ENCODE measurements around the gene GRAPL. TPM values are rescaled to one million over a fixed set of nuclear protein-coding genes. Genes with fewer than 3 reads are reported as not detected.
"Not testable (repeated sequence)": the region's sequence is repeated elsewhere in the genome, so short reads cannot be mapped to it uniquely, and the experiment has no call there.

GRAPL gene
- total RNA-seq = 1 to 10 TPM; 8.1 to 9.4 TPM

DNA sequence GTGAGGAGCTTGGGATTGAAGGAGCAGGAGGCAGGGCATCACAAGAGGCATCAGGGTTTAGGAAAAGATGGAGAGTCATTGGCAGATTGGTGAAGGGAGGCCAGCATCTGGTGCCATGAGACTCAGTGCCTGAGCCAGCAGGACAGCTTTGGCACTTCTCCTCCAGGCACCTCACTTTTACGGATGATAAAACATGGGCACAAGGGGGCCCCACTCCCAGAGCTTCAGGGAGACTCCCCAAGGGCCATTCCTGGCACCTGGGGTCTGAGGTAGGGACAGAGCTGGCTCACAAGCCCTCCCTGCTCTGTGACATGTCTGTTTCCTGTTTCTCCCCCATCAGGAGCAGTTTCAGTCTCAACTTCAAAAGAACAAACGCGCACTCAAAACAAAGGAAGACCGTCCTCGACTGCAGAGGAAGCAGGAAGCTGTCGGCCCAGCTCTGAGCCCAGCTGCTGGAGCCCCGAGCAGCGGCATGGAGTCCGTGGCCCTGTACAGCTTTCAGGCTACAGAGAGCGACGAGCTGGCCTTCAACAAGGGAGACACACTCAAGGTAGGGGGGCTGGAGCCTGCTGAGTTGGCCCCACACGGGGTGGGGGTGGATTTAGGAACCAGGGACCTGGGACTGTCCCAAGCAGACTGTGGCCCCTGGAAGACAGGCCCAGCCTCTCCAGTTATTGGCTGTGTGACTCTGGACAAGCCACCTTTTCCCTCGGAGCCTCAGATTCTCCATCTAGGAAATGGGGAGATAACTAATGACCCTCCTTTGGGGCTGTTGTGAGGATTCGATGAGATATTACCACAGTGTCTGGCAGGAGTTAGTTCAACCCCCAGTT, at the start of gene GRAPL:
TSS of gene GRAPL (plus strand) at position 442 of the 833 bp plus-strand sequence. CDS start at position 473, 31 bp downstream.
- not testable (repeated sequence) for H3K9me3 Mint-ChIP-seq; DNase-seq (ENCODE audit: low spot score in 2 of 2); H3K27ac Mint-ChIP-seq; H3K36me3 Mint-ChIP-seq
- peak; percentile 80 to 81 for ATAC-seq

DNA sequence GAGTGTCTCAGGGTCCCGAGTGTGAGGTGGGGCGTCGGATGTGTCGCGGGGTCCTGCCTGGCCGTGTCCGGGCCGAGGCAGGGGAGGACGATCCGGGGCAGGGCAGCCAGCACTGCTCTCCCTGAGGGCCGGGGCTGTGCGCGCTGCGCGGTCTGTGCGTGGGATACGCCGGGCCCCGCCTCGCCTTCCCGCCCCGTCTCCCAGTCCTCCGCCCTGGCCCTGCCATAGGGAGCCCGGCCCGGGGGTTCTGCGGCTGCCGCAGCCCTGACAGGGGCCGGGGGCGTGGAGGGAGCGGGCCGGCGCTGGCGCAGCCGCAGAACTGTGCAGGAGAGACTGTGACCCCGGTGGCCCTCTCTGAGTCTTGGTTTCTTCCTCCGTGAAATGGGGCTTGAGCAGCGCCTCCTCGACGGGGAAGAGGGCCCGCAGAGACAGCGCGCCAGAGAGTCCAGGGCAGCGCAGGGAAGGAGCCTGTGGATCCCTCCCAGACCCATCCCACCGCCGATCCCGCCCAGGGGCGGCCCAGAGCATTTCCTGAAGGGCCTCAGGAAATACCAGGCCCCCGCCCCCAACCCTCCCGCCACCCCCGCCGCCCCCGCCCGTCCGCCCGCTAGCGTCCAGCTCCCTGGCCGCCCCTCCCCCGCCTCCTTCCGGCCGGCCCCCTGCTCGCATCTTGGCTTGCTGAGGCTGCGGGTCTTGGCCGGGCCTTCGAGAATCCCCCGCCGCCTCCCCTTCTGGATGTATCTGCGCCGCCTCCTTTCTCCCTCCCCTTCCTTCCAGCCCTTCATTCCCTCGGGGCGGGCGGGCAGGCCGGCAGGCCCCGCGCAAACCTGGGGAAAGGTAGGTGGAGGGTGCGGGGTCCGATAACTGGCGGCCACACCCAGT, 38.3 kb upstream of the GRAPL start:
- peak; percentile 11 to 20 for ATAC-seq
- not testable (repeated sequence) for H3K9me3 Mint-ChIP-seq; H3K36me3 Mint-ChIP-seq; H3K27ac Mint-ChIP-seq; DNase-seq (ENCODE audit: low spot score in 2 of 2)

DNA sequence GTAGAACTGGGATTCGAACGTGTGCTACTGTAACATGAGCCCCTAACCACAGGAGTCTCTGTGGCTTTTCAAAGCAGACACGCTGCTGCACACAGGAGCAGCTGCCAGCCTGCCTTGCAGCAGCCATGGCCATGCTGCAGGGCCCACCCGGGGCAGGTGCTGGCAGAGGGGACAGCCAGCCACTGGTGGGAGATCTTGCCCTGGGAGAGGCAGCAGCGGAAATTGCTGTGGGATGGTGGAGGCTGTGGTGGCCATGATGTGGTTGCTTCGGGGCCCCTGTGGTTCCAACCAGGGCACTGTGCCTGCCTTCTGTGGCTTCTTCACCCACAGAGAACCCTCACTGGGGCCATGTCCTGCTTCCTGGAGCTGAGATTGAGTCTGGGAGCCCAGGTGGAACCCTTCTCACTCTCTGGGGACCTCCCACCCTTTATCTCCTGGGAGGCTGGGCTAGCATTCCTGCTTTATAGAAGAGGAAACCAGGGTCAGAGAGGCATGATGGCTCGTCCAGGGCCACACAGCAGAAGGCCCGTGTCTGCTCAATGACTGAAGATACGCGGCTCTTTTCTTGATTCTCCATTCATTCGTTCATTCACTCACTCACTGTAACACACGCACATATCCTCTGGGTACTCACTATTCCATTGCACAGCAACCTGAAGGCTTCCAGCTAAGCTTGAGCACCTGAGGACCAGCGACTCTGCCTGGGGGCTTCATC, 37.2 kb upstream of the GRAPL start:
- H3K9me3 Mint-ChIP-seq; DNase-seq (ENCODE audit: low spot score in 2 of 2); H3K27ac Mint-ChIP-seq; H3K36me3 Mint-ChIP-seq: not testable (repeated sequence)
- ATAC-seq = peak; percentile 77 to 80

DNA sequence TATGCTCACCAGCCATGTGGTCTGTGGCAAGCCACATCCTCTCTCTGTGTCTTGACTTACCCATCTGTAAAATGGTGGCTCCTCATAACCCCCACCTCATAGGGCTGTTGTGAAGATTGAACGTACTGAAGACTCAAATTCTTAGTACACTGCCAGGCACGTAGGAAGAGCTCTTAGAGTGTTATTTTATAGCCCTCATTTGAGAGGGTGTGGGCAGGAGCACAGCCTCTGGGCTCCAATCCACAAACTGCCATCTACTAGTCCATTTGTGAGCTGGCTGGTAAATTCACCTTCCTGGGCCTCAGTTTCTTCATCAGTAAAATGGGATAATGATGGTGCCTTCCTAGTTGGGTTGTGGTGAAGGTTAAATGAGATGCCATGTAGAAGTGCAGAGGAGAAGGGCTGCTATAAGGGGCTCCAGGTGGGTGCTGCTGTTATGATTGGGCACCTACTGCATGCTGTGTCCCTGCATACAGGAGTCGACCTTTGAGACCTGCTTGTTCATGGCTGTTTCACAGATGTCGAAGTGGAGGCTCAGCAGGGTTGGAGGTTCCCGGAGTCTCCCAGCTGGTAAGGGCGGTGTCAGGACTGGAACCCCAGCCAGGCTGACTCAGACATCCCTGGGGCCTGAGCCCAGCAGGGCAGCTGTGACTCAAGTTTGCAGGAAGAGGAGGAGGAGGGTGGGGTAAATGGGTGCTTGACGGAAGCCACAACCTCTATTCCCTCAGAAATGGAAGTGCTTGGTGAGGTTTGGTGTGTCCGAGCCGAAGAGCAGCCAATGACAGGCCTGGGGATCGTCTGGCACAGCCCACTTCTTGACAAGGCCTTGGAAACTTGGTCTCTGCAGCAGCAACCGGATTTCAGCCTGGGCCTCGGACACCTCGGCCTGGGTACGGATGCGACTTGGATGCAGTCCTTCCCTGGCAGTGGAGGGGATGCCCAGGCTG, 34.4 kb upstream of the GRAPL start:
- DNase-seq (ENCODE audit: low spot score in 2 of 2); H3K36me3 Mint-ChIP-seq; H3K9me3 Mint-ChIP-seq; H3K27ac Mint-ChIP-seq: not testable (repeated sequence)
- peak in 1 of 2 donors; percentile 32 for ATAC-seq

DNA sequence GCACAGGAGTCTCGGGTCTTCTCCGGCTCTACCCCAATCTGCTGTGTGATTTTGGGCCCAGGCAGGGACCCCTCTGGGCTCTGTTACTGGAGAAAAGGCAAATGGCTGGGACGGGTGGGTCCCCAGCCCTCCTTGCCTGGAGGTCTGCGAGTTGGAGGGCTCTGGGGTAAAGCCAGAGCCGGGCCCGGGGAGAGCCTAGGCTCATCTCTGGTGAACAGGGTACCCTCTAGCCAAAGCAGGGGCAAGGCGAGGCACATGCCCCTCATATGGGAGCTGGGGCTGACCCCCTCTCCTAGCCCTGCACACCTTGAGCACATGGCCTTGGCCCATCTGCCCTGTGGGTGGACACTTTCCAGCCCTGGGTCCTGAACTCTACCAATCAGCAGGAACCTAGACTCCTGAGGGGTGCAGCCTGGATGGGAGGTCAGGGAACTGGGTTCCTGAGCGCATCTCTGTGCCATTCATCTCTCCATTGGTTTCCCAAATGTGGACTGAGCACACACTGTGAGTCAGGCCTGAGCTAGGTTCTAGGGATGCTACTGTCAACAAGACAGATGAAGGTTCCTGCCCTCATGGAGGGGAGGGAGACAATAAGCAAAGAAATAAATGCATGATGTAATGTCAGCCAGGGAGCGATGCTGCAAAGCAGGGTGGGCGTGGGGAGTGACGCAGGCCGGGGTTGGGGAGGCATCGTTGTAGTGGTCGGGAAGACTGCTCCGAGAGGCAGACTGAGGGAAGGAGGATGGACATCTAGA, 33.5 kb upstream of the GRAPL start:
- not testable (repeated sequence) for H3K27ac Mint-ChIP-seq; H3K36me3 Mint-ChIP-seq; ATAC-seq; H3K9me3 Mint-ChIP-seq; DNase-seq (ENCODE audit: low spot score in 2 of 2)

DNA sequence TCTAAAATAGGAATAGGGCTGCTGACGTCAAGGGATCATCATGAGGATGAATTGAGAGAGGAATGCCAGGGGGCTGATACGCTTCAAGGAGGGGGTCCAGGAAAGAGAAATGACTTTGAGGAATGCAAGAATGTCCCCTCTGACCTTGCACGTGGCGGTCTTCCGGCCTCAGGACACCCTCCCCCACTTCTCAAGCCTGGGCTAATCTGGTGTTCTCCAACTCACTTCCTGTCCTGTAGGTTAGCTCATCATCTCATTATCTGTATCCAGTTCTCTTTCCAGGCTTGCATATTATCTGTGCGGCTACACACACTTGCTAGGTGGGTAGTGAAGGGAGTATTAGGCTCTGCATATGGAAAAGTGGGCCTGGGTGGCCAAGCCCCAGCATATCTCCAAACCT, 18.9 kb upstream of the GRAPL start:
- not testable (repeated sequence) for H3K36me3 Mint-ChIP-seq; H3K9me3 Mint-ChIP-seq; DNase-seq (ENCODE audit: low spot score in 2 of 2); H3K27ac Mint-ChIP-seq; ATAC-seq

DNA sequence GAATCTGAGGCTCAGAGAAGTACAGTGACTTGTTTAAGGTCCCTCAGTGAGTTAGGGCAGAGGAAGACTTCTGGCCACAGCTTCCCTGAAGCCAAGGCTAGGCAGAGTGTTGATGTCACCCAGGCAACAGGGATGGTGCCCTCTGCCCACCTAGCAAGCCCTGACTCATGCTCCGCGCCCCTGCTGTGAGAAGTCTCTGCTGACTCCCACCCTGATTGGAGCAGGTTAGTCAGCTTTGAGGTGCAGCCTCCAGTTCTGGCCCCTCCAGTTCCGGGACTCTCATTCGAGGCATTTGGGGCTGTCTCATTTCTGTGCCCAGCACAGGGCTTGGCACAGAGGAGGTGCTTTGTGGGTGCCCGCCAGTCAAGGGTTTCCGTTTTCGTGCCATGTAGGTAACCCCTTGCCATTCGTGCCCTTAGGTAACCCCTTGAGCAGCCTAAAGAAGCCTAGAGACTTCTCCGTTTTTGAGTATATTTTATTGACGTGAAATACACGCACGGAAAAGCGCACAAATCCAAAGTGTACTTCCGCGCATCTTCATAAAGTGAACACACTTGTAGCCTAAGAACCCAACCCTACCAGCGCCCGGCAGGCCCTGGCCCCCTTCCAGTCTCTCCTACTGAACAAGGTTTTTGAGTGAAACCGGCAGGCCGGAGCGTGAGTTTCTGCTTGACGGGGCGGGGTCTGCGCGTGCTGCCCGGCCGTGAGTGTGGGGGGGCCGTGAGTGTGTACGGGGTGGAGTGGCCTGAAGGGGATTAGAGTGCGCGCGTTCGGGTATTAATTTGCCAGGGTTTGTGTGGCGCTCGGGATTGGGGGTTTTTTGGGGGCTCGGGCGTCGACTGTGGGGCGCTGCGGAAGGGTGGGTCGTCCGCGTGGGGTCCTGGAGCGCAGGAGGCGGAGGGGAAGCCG, 16.9 kb upstream of the GRAPL start:
- not testable (repeated sequence) for H3K36me3 Mint-ChIP-seq; DNase-seq (ENCODE audit: low spot score in 2 of 2); H3K27ac Mint-ChIP-seq; H3K9me3 Mint-ChIP-seq
- peak; percentile 3 to 61 for ATAC-seq

DNA sequence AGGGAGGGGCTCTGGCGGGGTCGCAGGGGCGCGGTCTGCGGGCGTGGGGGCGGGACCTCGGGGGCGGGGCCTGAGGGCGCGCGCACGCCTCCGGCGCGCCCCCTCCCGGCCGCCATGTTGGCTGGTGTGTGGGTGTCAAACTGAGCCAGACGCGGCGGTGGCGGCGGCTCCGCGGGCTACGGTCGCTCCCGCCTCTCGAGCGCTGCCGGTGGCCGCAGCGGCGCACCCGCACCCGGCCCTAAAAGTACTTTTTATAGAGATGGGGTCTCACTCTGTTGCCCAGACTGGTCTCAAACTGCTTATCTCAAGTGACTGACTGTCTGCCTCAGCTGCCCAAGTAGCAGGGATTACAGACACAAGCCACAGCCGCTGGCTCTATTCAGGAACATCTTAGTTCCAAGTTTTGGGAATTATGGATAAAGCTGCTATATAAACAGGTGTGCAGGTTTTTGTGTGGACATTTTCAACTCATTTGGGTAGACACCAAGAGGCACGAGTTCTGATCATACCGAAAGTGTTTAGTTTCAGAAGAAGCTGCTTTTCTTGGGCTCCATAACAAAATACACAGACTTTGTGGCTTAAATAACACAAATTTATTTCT, 16.2 kb upstream of the GRAPL start:
- H3K36me3 Mint-ChIP-seq, H3K9me3 Mint-ChIP-seq: not testable (repeated sequence)
- ATAC-seq (peak; percentile 67 to 78), DNase-seq (ENCODE audit: low spot score in 2 of 2) (peak; percentile 67 to 80)
- H3K27ac Mint-ChIP-seq = peak overlapping the region; percentile 81 to 94

DNA sequence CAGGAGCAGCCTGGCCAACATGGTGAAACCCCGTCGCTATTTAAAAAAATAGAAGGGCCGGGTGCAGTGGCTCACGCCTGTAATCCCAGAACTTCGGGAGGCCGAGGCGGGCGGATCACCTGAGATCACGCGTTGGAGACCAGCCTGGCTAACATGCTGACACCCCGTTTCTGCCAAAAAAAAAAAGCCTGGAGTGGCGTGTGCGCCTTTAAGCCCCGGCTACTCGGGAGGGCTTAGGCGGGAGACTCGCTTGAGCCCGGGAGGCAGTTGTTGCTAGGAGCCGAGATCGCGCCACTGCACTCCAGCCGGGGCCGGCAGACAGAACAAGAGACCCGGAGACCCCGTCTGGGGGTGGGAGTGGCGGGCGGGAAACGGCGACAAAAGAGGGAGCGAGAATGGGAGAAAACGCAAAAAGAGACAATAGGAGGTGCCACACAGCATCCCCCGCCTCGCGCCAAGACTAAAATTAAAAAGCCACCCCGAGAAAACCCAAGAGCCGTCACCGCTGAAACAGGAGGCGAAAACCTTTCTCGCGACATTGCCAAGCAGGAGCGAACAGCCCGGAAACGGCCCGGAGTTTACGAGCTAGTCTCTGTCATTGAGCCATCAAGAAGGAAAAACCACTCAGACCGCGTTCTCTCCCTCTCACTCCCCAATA, 15.5 kb upstream of the GRAPL start:
- peak in 1 of 2 donors; percentile 60 for ATAC-seq
- H3K36me3 Mint-ChIP-seq, H3K9me3 Mint-ChIP-seq: not testable (repeated sequence)
- H3K27ac Mint-ChIP-seq = peak overlapping the region; percentile 77 to 94
- peak; percentile 57 to 88 for DNase-seq (ENCODE audit: low spot score in 2 of 2)

DNA sequence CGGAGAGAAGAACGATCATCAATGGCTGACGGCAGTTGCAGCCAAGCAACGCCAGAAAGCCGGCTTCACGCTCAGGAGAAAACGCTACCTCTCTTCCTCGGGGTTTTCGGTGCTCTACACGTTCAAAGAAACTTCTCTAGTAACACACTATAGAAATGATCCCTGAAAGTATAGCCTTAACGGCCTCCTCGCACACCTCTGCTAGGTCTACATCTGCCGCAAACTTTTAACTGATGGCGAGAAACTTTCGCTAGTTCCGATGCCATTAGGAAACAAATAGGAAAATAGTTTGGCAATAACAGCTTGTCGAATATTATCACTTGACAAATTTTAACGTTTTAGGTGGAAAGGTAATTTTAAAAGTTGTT, 14.9 kb upstream of the GRAPL start:
- not testable (repeated sequence) for H3K9me3 Mint-ChIP-seq; DNase-seq (ENCODE audit: low spot score in 2 of 2); ATAC-seq; H3K36me3 Mint-ChIP-seq
- H3K27ac Mint-ChIP-seq = peak overlapping the region in 1 of 2 donors; percentile 94

DNA sequence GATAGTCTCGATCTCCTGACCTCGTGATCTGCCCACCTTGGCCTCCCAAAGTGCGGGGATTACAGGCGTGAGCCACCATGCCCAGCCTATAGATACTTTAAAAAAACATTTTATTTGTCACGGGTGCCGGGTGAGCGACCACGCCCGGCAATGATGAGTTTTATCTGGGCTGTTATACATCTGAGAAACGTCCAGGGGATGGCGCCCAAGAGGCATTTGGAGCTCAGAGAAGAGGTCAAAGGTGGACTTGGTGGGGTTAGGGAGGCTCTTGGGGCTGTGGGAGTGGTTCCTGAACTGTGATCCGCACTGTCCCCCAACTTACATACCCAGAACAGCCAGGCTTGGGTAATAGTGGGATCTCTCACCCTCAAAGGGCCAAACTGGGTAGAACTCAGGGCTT, 8.7 kb upstream of the GRAPL start:
- H3K36me3 Mint-ChIP-seq, H3K9me3 Mint-ChIP-seq: not testable (repeated sequence)

DNA sequence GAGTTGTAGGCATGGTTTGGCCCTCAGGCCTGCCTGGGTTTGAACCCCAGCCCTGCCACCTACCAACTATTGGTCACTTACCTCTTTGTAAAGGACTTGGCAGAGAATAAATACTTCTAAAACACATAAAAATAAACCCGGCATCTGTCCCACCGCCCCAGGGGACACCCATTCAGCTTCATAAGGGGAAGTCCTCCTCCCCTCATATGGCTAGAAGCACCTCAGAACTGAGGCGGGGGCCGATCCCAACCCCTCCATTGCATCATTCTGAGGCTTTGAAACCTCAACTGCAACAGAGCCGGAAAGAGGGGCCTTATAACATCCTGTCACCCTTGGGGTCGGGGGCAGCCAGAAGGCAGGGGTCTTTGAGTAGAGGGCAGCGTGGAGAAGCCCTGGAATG, 2.1 kb upstream of the GRAPL start:
- not testable (repeated sequence) for ATAC-seq, H3K27ac Mint-ChIP-seq

More for the DNA sequence above, 8.7 kb upstream of the GRAPL start:
- DNase-seq (ENCODE audit: low spot score in 2 of 2); H3K27ac Mint-ChIP-seq: not testable (repeated sequence)
- peak; percentile 97 to 98 for ATAC-seq

DNA sequence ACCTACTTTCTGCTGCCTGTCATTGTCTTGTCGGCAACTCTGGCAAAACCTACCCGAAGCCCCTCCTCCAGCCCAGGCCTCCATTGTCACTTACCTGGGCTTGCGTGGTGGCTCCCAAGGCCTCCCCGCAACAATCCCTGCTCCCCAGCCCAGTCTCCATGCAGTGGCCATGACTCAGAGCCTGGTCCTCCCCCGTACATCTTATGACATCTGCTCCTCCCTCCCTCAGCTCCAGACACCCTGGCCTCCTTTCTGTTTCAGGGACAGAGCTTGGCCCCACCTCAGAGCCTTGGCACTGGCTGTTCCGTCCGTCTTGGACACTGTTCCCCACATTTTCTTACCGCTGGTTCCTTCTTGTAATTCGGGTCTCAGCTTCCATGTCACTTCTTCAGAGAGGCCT, 2.1 kb downstream of the GRAPL start:
- not testable (repeated sequence) for H3K9me3 Mint-ChIP-seq; DNase-seq (ENCODE audit: low spot score in 2 of 2); H3K36me3 Mint-ChIP-seq; H3K27ac Mint-ChIP-seq
- ATAC-seq = peak; percentile 42 to 47

More for the DNA sequence above, 2.1 kb upstream of the GRAPL start:
- DNase-seq (ENCODE audit: low spot score in 2 of 2); H3K36me3 Mint-ChIP-seq; H3K9me3 Mint-ChIP-seq: not testable (repeated sequence)

DNA sequence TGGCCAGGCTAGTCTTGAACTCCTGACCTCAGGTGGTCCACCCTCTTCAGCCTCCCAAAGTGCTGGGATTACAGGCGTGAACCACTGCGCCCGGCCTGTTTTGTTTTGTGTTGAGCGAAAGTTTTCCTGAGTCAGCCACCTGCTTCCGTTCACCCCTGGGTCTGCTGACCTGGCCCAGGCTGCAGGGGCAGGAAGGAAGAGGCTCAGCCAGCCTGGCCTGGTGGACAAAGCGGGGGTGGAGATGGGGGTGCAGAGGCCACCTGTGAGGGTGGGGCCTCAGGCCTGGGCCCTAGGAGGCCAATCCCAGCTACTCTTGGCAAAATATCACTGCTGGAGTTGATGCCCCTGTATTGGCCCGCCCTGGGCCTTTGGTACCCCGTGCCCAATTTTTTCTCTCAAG, 3.7 kb downstream of the GRAPL start:
- not testable (repeated sequence) for H3K9me3 Mint-ChIP-seq; DNase-seq (ENCODE audit: low spot score in 2 of 2); H3K27ac Mint-ChIP-seq; H3K36me3 Mint-ChIP-seq
- peak in 1 of 2 donors; percentile 34 for ATAC-seq

All from activated naive CD4-positive, alpha-beta T cell treated with anti-CD3 and anti-CD28 coated beads, Interleukin-2, amount 50 U/mL, for 72 hours (primary cell).